ENCODE data around the gene KLF2.

KLF2 gene

DNA sequence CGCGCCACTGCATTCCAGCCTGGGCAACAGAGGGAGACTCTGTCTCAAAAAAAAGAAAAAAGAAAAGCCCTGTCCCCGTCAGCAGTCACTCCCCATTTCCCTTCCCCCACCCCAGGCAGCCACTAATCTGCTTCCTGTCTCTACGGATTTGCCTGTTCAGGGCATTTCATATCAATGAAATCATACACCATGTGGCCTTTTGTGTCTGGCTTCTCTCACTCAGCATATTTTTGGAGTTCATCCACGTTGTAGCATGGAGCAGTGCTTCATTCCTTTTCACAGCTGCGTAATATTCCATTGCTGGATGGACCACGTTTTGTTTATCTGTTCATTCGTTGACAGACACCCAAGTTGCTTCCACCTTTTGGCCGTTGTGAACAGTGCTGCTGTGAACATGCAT lies 36.1 kb upstream of the KLF2 start:
- no peak overlapping the region for H3K4me3 ChIP-seq (ENCODE audit: low read depth, low read length)
- no peak for TF ChIP-seq CTCF (IDR thresholded peaks at IDR 0.05; ENCODE audit: borderline replicate concordance, insufficient read depth, low read depth, low read length)

DNA sequence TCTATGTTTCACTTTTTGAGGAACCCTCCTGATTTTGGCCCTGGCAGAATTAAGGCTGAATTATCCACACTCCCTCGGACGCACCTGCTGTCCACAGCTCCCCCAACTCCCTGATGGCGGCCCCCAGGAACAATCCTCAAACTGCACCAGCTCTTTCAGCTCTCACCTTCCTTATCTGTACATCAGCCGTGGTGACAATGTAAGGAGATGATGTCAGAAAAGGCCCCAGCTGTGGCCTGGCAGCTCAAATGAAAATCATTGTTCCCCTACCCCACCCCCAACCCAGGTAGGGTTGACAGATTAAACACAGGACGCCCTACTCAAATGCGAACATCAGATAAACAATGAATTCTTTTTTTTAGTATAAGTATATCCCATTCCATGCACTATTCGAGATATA lies 35.0 kb upstream of the KLF2 start:
- no peak overlapping the region for H3K4me3 ChIP-seq (ENCODE audit: low read depth, low read length)
- no peak for TF ChIP-seq CTCF (IDR thresholded peaks at IDR 0.05; ENCODE audit: borderline replicate concordance, insufficient read depth, low read depth, low read length)

DNA sequence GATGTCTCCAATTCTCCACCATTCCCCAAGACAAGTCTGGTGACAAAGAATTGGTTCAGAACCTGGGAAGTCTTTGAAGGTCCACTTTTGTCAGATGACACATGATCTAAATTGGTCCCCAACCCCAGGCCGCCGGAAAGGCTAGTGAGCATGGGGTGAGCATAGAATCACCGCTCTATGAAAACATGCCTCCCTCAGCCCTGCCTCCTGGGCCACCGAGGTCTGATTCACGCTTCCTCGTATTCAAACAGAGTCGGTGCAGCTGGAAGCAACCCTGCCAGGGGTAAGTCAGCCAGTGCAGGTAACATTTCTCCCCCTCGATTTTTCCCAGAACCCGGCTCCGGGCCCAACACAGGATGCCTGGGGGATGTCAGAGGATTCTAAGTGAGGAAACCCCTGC lies 33.9 kb upstream of the KLF2 start:
- H3K4me3 ChIP-seq (ENCODE audit: low read depth, low read length) = no peak overlapping the region
- TF ChIP-seq CTCF (IDR thresholded peaks at IDR 0.05; ENCODE audit: borderline replicate concordance, insufficient read depth, low read depth, low read length) = no peak

DNA sequence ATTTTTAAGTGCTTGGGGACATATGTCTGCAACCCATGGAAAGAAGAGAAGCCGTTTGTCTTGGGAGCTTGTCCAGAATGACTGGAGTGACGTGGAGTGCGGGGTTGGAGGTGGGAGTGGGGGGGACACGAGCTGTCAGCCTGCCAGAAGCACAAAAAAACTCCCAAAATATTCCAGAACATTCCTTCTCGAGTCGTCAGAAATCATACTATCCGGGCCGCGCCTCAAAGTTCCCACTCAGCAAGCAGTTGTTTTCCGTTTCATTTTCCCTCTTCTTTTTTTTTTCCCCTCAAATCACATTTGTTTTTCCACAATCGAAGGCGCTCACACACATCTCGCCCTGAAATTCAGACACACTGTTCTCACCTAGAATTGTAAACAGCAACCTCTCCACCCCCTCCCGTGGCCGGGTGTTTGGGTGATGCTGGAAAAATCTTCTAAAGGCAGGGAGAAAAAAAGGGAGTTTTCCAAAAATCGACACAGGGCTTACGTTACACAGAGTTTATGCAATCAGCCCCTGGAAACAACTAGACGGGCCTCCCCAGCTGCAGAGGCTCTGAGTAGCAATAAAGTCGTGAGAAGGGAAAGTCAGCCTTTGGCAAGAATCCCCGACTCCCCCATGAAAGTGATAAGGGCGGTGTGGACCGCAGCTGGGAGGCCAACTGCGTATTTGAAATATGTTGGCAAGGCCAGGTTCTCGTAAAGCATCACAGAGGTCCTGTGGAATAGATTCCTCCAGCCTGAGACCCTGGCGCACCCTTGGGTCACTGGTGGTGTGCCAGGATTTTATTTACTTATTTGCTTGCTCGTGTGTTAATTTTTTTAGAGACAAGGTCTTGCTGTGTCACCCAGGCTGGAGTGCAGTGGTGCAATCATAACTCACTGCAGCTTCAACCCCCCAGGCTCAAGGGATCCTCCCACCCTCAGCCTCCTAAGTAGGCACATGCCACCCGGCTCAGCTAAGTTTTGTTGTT lies 31.2 kb upstream of the KLF2 start:
- no peak overlapping the region for H3K4me3 ChIP-seq (ENCODE audit: low read depth, low read length)

DNA sequence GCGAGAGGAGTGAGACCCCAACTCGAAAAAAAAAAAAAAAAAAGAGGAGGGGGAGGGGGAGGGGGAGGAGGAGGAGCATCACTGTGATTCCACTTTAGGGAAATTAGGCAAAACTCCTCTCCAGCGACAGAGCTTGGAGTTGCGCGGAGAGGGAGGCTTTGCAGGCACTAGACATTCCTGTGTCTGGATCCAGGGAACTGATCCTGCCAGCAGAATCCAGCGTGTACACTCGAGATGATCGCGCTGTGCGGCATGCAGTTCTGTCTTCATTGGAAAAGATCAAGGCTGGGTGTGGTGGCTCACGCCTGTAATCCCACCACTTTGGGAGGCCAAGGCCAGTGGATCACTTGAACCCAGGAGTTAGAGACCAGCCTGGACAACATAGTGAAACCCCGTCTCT lies 29.6 kb upstream of the KLF2 start:
- H3K4me3 ChIP-seq (ENCODE audit: low read depth, low read length) = no peak overlapping the region
- TF ChIP-seq CTCF (IDR thresholded peaks at IDR 0.05; ENCODE audit: borderline replicate concordance, insufficient read depth, low read depth, low read length) = no peak

More for the DNA sequence above, 31.2 kb upstream of the KLF2 start:
- TF ChIP-seq CTCF (IDR thresholded peaks at IDR 0.05; ENCODE audit: borderline replicate concordance, insufficient read depth, low read depth, low read length) = no peak

DNA sequence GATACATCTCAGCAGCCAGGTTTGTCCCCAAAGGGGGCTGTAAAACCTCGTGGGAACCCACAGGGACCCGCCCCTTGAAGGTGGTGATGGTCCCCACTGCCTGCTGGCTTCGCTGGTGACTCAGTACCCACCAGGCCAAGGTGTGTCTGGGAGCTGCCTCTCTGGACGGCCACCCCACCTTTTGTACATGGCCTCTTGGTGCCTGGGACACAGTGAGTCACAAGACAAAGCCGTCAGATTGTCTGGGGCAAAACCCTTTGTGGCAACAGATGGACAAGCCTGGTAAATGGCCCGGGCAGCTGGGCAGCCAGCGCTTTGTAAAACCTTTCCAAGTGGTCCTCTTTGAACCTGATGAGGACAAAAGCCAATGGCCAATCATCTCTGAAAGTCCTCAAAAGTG lies 27.9 kb upstream of the KLF2 start:
- TF ChIP-seq CTCF (IDR thresholded peaks at IDR 0.05; ENCODE audit: borderline replicate concordance, insufficient read depth, low read depth, low read length) = no peak
- H3K4me3 ChIP-seq (ENCODE audit: low read depth, low read length) = no peak overlapping the region
